ENCODE results near the gene CFAP221.

DNA sequence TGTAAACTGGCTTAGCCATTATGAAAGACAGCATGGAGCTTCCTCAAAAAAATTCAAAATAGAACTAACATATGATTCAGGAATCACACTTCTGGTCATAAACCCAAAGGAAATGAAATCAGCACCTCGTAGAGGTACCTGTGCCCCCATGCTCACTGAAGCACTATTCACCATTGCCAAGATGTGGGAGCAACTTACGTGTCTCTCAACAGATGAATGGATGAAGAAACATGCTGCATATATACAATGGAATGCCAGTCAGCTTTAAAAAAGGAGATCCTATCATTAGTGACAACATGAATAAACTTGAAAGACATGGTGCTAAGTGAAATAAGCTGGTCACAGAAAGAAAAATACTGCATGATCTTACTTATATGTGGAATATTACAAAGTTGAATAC lies 28.1 kb upstream of the CFAP221 start:
- TF ChIP-seq POLR2AphosphoS5 (IDR thresholded peaks at IDR 0.05) (no peak), CTCF (IDR thresholded peaks at IDR 0.05) (no peak)

All from sigmoid colon (tissue), 4 donors.